Naive thymus-derived CD8-positive, alpha-beta T cell (primary cell): ENCODE measurements around the gene RLF. TPM values are rescaled to one million over a fixed set of nuclear protein-coding genes. Genes with fewer than 3 reads are reported as not detected.
A peak's percentile ranks its signal among the peaks of the same experiment; 100 is the strongest.
"Not testable (repeated sequence)": the region's sequence is repeated elsewhere in the genome, so short reads cannot be mapped to it uniquely, and the experiment has no call there.

ENCODE experiments used
- ATAC-seq, 2 donors: fragments of 150-1000 bp; cut with Tn5 transposase in 1 of 2; sonication (Bioruptor Pico), chemical (Tn5 transposase) in 1 of 2; 1 replicate in 1 of 2; 2 replicates in 1 of 2; pipeline ENCODE4 v1.10.0; 2021; ENCODE audit warnings: mild to moderate bottlenecking in 2 of 2, moderate library complexity in 2 of 2
- POLR2A ChIA-PET: fragments of 350-600 bp; sonication (Branson Sonifier 250); formaldehyde crosslinking; loops from one replicate; lab custom pipeline; 2021; ENCODE audit warnings: antibody characterized with exemption; lab: Charles Lee
- DNase-seq, 10 donors: peaks; one replicate each; pipeline versions ENCODE4 v3.0.0 to v3.0.0-alpha.2; 2020 to 2022
- H3K27ac Mint-ChIP-seq, 10 donors: one replicate each; pipeline ENCODE4 v1.8.0; 2020 to 2022; ENCODE audit warnings: mild to moderate bottlenecking in 10 of 10, mixed read lengths in 10 of 10, moderate library complexity in 4 of 10, inconsistent platforms in 1 of 10
- H3K27me3 Mint-ChIP-seq, 5 donors: one replicate each; pipeline ENCODE4 v1.8.0; 2021 to 2022; ENCODE audit warnings: mixed read lengths in 5 of 5
- H3K36me3 Mint-ChIP-seq, 3 donors: one replicate each; pipeline ENCODE4 v1.8.0; 2020 to 2022; ENCODE audit warnings: mixed read lengths in 3 of 3, mild to moderate bottlenecking in 2 of 3, inconsistent platforms in 1 of 3
- H3K4me1 Mint-ChIP-seq, 4 donors: one replicate each; pipeline ENCODE4 v1.8.0; 2021 to 2022; ENCODE audit warnings: mixed read lengths in 4 of 4
- H3K4me3 Mint-ChIP-seq, 10 donors: one replicate each; pipeline ENCODE4 v1.8.0; 2020 to 2022; ENCODE audit warnings: mild to moderate bottlenecking in 10 of 10, mixed read lengths in 10 of 10, moderate library complexity in 6 of 10, inconsistent platforms in 1 of 10
- H3K9me3 Mint-ChIP-seq, 9 donors: one replicate each; pipeline ENCODE4 v1.8.0; 2020 to 2022; ENCODE audit warnings: mixed read lengths in 9 of 9, mild to moderate bottlenecking in 3 of 9, inconsistent platforms in 1 of 9, moderate library complexity in 1 of 9
- polyA plus RNA-seq, 3 donors: library from polyadenylated mRNA; unstranded; fragments of 300-500 nt; fragmentation: Illumina TruSeq; gene quantifications; one replicate each; pipeline ENCODE4 v1.2.3, GENCODE V29; 2021
- total RNA-seq, 8 experiments: library from RNA in 2 of 8; stranded (reverse) in 2 of 8; gene quantifications; one replicate each; pipeline ENCODE4 v1.2.3 and lab custom pipeline; 2021 to 2026

RLF gene
- total and polyA plus RNA-seq, 5 experiments from 2014 or later, result 6.8 to 25.9 (median 9.5) TPM

DNA sequence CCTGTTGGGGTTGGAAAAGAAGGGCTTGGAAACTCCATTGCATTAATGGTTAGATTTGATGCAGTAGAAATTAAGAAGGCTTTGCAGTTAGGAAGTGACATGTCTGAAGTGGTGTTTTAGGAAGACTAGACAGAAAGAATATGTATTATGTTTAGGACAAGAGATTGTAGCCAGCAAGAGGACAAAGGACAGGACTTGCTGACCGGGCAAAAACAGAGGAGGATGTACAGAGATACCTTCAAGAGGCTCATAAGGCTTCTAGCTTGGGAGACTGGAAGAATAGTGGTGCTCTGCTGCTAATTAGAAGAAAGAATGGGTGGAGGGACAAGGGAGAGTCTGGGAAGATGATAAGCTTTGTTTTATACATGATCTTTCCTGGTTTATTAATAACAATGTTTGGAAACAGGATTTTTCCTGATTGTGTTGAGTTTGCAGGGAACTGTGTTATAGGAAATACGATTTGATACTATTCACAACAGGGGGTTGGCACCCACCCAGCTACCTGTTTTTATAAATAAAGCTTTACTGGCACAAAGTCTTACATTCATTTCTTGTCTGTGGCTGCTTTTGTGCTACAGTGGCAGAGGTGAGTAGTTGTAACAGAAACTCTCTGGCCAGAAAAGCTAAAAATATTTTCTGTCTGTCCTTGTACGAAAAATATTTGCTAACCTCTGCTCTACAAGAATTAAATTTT is 49.5 kb downstream of the RLF start:
- H3K27ac Mint-ChIP-seq, result peak overlapping the region in 2 of 10 donors; percentile 6 to 27

GRCh38 chr1:40218333-40218732 is 57.1 kb downstream of the RLF start:
- H3K36me3 Mint-ChIP-seq, result peaks cover 0 to 63% (median 0%) of the 10 kb centered on the region in 3 donors
- peak overlapping the region in 1 of 10 donors; percentile 48 for H3K27ac Mint-ChIP-seq
- no peaks in the 10 kb centered on the region for H3K27me3 Mint-ChIP-seq
- peaks cover 0 to 6% (median 1%) of the 10 kb centered on the region in 4 donors for H3K4me1 Mint-ChIP-seq
- H3K4me3 Mint-ChIP-seq, result no peak overlapping the region
- POLR2A ChIA-PET, result no interaction called here
- no peaks in the 10 kb centered on the region for H3K9me3 Mint-ChIP-seq
- no peak for ATAC-seq
- DNase-seq, result no peak

More for the DNA sequence above, 49.5 kb downstream of the RLF start:
- DNase-seq (no peak), ATAC-seq (no peak)
- Mint-ChIP-seq H3K4me1 (peaks cover 0 to 14% (median 8%) of the 10 kb centered on the region in 4 donors), H3K9me3 (no peaks in the 10 kb centered on the region), H3K4me3 (peak overlapping the region in 1 of 10 donors; percentile 60), H3K36me3 (peaks cover 0 to 85% (median 11%) of the 10 kb centered on the region in 3 donors), H3K27me3 (no peaks in the 10 kb centered on the region)
- POLR2A ChIA-PET, result no interaction called here

DNA sequence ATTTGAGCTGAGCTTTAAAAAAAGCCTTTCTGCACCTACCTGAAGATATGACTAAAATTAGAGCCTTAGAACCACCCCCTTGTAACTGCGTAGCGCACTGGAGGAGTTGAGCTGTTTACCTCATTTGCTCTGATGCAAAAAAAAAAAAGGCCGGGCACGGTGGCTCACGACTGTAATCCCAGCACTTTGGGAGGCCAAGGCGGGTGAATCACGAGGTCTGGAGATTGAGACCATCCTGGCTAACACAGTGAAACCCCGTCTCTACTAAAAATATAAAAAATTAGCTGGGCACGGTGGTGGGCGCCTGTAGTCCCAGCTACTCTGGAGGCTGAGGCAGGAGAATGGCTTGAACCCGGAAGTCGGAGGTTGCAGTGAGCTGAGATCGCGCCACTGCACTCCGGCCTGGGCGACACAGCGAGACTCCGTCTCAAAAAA is 60.3 kb downstream of the RLF start:
- ATAC-seq, H3K4me1 Mint-ChIP-seq, DNase-seq, H3K9me3 Mint-ChIP-seq, POLR2A ChIA-PET, H3K4me3 Mint-ChIP-seq, H3K27me3 Mint-ChIP-seq: not testable (repeated sequence)
- Mint-ChIP-seq H3K36me3 (peaks cover 0 to 53% (median 8%) of the 10 kb centered on the region in 3 donors), H3K27ac (peak overlapping the region in 1 of 10 donors; percentile 16)

- no peaks in the 10 kb centered on the region for H3K9me3 Mint-ChIP-seq
- POLR2A ChIA-PET, result no interaction called here
- DNase-seq, result no peak
- H3K27ac Mint-ChIP-seq, result peak overlapping the region in 1 of 10 donors; percentile 6
- no peaks in the 10 kb centered on the region for H3K27me3 Mint-ChIP-seq
- no peak for ATAC-seq
- no peak overlapping the region for H3K4me3 Mint-ChIP-seq
- peaks cover 0 to 48% (median 8%) of the 10 kb centered on the region in 3 donors for H3K36me3 Mint-ChIP-seq
- peaks cover 0 to 3% (median 1%) of the 10 kb centered on the region in 4 donors for H3K4me1 Mint-ChIP-seq
Observed at GRCh38 chr1:40221977-40222772, 61.0 kb downstream of the RLF start.

DNA sequence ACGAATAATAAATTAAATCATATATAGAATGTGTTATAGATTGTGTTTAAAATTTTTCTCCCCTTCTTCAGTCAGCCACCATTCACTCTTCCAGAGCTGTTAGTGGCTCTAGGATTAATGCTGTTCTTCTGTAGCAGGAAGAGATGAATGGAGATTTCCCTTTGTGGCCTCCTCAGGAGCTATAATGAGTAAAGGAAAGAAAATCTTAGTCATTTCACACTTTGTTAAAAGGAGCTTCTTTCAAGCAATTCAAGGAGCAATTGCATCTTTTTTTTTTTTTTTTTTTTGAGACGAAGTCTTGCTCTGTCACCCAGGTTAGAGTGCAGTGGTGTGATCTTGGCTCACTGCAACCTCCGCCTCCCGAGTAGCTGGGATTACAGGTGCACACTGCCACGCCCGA is 62.9 kb downstream of the RLF start:
- Mint-ChIP-seq H3K36me3 (peaks cover 0 to 54% (median 12%) of the 10 kb centered on the region in 3 donors), H3K27ac (no peak overlapping the region), H3K27me3 (no peaks in the 10 kb centered on the region), H3K9me3 (no peaks in the 10 kb centered on the region), H3K4me3 (no peak overlapping the region), H3K4me1 (peaks cover 0 to 3% (median 1%) of the 10 kb centered on the region in 4 donors)
- POLR2A ChIA-PET, result interaction anchor here (0.6 kb wide), 1 partner anchor 25 kb away, joined by 3 read pairs; no protein-coding TSS in a partner anchor
- no peak for DNase-seq
- ATAC-seq, result no peak

DNA sequence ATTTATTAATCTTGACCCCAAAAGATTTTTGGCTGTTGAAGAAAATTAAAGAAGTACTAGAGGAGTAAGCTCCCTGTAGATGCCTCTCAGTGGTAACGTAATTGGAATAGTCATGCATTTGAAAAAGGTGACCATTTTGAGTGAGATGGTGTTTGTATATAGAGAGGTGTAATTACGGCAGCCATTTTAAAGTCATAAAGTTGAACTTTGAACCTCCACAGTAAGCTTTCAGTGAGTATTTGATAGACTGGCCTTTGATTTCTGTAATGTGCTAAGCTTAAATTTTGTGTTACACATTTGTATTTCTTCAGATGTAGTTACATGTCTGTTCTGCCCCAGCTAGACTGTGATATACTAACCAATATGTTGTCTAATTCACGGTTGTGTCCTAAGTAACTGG is 65.0 kb downstream of the RLF start:
- no peak for DNase-seq
- POLR2A ChIA-PET, result no interaction called here
- no peak overlapping the region for H3K4me3 Mint-ChIP-seq
- peaks cover 6 to 54% (median 20%) of the 10 kb centered on the region in 3 donors for H3K36me3 Mint-ChIP-seq
- peaks cover 0 to 5% (median 2%) of the 10 kb centered on the region in 4 donors for H3K4me1 Mint-ChIP-seq
- H3K9me3 Mint-ChIP-seq, result peaks cover 0 to 5% (median 0%) of the 10 kb centered on the region in 9 donors
- H3K27ac Mint-ChIP-seq, result no peak overlapping the region
- H3K27me3 Mint-ChIP-seq, result no peaks in the 10 kb centered on the region
- no peak for ATAC-seq

DNA sequence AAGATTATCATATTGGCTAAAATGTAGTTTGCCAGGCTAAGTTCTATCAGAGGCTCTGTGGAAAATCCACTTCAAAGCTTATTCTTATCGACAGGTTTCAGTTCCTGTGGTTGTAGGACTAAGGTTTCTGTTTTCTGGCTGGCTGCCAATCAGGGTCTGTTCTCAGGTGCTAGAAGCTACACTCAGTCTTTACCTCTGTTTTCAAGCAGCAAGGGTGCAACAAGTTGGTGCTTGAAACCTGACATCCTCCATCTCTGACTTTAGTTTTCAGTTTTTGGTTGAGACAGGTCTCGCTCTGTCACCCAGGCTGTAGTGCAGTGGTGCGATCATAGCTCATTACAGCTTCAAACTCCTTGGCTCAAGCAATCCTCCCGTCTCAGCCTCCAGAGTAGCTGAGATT is 71.3 kb downstream of the RLF start:
- H3K4me1 Mint-ChIP-seq, result peaks cover 0 to 16% (median 6%) of the 10 kb centered on the region in 4 donors
- peak in 1 of 2 donors; percentile 35 for ATAC-seq
- H3K27me3 Mint-ChIP-seq, result no peaks in the 10 kb centered on the region
- H3K9me3 Mint-ChIP-seq, result peaks cover 0 to 6% (median 0%) of the 10 kb centered on the region in 9 donors
- H3K27ac Mint-ChIP-seq, result peak overlapping the region in 2 of 10 donors; percentile 32 to 44
- peak in 5 of 10 donors; percentile 4 to 35 (median 27) for DNase-seq
- POLR2A ChIA-PET, result interaction anchor here (0.6 kb wide), 1 partner anchor 96 kb away, joined by 4 read pairs; no protein-coding TSS in a partner anchor
- H3K4me3 Mint-ChIP-seq, result no peak overlapping the region
- H3K36me3 Mint-ChIP-seq, result peaks cover 17 to 85% (median 61%) of the 10 kb centered on the region in 3 donors

- no peak for ATAC-seq
Observed at GRCh38 chr1:40239626-40240025, 78.4 kb downstream of the RLF start.

DNA sequence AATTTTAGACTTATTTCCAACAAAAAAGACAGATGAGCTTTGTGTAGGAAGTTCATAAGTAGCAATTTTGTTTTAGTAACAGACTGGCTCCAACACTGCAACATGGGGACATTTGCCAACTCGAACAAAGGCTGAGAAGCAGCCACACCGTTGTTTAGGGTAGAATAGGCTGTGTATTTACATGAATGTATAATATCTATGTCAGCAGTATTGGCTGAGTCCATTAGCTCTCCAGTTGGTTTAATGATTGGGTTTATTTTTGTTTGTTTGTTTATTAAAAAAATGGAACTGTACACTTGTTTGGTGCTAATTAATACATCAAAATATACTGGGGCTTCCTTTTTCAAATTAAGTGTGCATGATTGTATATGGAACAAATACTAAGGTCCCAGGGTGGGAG is 79.2 kb downstream of the RLF start:
- peaks cover 0 to 3% (median 0%) of the 10 kb centered on the region in 9 donors for H3K9me3 Mint-ChIP-seq
- peak overlapping the region in 2 of 10 donors; percentile 13 to 58 for H3K27ac Mint-ChIP-seq
- no peak overlapping the region for H3K4me3 Mint-ChIP-seq
- peaks cover 4 to 16% (median 8%) of the 10 kb centered on the region in 4 donors for H3K4me1 Mint-ChIP-seq
- POLR2A ChIA-PET, result no interaction called here
- DNase-seq (no peak), ATAC-seq (no peak)
- peaks cover 7 to 36% (median 30%) of the 10 kb centered on the region in 3 donors for H3K36me3 Mint-ChIP-seq
- no peaks in the 10 kb centered on the region for H3K27me3 Mint-ChIP-seq

More at GRCh38 chr1:40239626-40240025, 78.4 kb downstream of the RLF start:
- Mint-ChIP-seq H3K4me1 (peaks cover 4 to 16% (median 8%) of the 10 kb centered on the region in 4 donors), H3K4me3 (no peak overlapping the region), H3K27me3 (no peaks in the 10 kb centered on the region), H3K36me3 (peaks cover 7 to 37% (median 37%) of the 10 kb centered on the region in 3 donors), H3K9me3 (peaks cover 0 to 3% (median 0%) of the 10 kb centered on the region in 9 donors), H3K27ac (peak overlapping the region in 2 of 10 donors; percentile 6 to 13)
- POLR2A ChIA-PET, result no interaction called here
- DNase-seq, result no peak

DNA sequence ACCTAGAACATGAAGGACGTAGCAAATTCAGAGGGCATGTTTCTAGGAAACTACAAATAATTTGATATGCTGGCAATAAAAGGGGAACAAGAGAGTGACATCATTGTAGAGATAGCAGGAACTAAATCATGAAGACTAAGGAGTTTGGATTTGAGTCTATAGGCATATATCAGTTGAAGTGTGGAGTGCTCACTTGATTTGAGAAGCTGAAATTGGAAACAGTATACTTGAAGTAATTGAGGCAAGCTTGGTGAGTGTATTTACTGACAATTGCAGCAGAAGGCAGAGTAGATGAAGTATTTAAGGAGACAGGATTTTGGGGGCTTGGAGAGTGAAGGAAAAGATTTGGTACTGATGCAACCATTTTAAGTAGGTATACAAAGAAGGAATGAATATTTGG is 80.2 kb downstream of the RLF start:
- DNase-seq (no peak), ATAC-seq (no peak)
- Mint-ChIP-seq H3K4me1 (peaks cover 7 to 16% (median 8%) of the 10 kb centered on the region in 4 donors), H3K27ac (peak overlapping the region in 7 of 10 donors; percentile 1 to 81 (median 21)), H3K27me3 (no peaks in the 10 kb centered on the region), H3K36me3 (peaks cover 7 to 26% (median 20%) of the 10 kb centered on the region in 3 donors), H3K4me3 (no peak overlapping the region), H3K9me3 (peaks cover 0 to 3% (median 0%) of the 10 kb centered on the region in 9 donors)
- POLR2A ChIA-PET, result interaction anchor here (1.0 kb wide), 1 partner anchor 16 kb away, joined by 5 read pairs; no protein-coding TSS in a partner anchor

DNA sequence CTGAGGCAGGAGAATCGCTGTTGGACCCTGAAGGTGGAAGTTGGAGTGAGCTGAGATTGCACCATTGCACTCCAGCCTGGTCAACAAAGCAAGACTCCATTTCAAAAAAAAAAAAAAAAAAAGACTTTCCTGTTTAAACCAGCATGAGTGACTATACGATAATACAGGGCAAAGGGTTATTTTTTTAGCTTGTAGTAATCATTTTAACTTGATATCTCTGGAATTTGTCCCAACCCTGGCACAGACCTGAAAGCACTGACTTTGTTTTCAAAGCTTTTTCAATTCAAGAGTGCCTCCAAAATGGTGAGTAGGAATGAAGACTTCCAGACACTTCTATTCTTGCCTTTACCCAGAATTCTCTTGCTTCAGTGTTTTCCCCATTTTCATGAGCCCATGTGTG is 82.2 kb downstream of the RLF start:
- no peak overlapping the region for H3K27ac Mint-ChIP-seq
- H3K9me3 Mint-ChIP-seq, result no peaks in the 10 kb centered on the region
- peaks cover 7 to 16% (median 8%) of the 10 kb centered on the region in 4 donors for H3K4me1 Mint-ChIP-seq
- ATAC-seq, result no peak
- POLR2A ChIA-PET, result interaction anchor here (1.4 kb wide), 1 partner anchor 54 kb away, joined by 4 read pairs; no protein-coding TSS in a partner anchor
- DNase-seq, result no peak
- H3K36me3 Mint-ChIP-seq, result peaks cover 0 to 6% (median under 1%) of the 10 kb centered on the region in 3 donors
- H3K27me3 Mint-ChIP-seq, result no peaks in the 10 kb centered on the region
- no peak overlapping the region for H3K4me3 Mint-ChIP-seq

DNA sequence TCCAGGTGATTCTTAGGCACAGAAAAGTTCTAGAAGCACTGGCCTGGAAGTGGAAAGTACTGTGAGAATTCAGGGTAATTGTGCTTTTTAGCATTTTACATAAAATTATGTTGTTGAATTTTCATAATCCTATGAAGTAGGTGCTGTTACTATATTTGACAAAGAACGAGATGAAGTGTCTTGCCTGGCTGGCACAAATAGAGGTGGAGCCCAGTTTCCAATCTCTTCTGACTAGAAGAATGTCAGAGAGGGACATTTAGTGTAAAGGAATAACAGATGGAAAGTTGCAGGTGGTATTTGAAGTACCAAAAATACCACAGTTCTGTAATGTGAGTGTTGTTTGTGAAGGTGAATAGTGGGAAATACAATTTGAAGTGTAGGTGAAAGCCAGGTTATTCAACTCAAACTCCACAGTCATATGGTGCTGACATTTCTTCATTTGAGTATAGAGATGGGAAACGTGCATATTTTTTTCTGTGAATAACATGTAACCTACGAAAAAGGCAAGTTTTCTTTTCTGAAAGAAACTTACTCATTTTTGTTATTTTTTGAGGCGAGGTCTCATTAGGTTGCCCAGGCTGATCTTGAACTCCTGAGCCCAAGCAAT is 83.1 kb downstream of the RLF start:
- Mint-ChIP-seq H3K36me3 (peaks cover 0 to 5% (median 0%) of the 10 kb centered on the region in 3 donors), H3K4me3 (no peak overlapping the region), H3K27me3 (no peaks in the 10 kb centered on the region), H3K4me1 (peaks cover 7 to 16% (median 8%) of the 10 kb centered on the region in 4 donors), H3K9me3 (no peaks in the 10 kb centered on the region), H3K27ac (peak overlapping the region in 1 of 10 donors; percentile 15)
- POLR2A ChIA-PET, result no interaction called here
- DNase-seq (no peak), ATAC-seq (no peak)
